MM.1S (cell line): ENCODE results near the gene CD37.

Source experiments
- CTCF ChIP-seq: fragments of 300-600 bp; sonication (generic); IDR thresholded peaks from 2 replicates; pipeline ENCODE4 v1.5.1; 2016; ENCODE audit warnings: antibody characterized with exemption, low read length, mixed read lengths
- EZH2 ChIP-seq: fragments of 300-600 bp; sonication (generic); optimal IDR thresholded peaks from 2 replicates; pipeline ENCODE3; 2017; ENCODE audit warnings: low read depth, mild to moderate bottlenecking, antibody characterized with exemption, low read length, mixed read lengths
- EZH2phosphoT487 ChIP-seq: fragments of 300-600 bp; sonication (generic); IDR thresholded peaks from 2 replicates; pipeline ENCODE4 v1.6.1; 2018; ENCODE audit warnings: antibody characterized with exemption, low read length

- TF ChIP-seq CTCF (no peak), EZH2 (no peak), EZH2phosphoT487 (no peak)
Observed at GRCh38 chr19:49318296-49318695, 16.9 kb upstream of the CD37 start.
